ENCODE data around the gene CPEB3.

DNA sequence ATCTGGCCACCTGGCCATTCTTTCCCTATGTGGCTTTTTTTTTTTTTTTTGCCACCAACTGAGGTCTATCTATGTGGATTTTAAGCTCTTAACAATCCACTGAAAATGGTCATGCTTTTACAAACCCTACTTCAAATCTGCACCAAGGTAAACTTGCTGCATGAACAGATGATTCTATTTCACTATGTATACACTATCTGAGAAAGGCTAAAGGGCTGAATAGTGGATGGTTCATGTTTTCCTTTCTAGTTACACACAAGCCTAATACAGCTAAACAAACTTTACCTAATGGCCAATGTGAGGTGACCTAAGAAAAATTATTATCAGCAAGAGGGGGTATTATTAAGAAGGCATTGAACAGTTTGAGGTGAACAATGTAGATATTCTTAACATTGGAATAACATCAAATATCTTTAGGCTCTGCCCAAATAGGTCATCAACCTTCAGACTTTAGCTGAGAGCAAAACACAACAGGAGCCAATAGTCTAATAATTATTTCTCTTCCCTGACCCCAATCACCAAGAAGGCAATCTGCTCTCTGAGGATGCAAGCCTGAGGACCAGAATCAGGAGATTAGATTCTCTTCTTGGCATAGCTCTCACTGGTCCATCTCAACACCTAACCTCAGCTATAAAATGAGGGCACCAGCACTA lies 160.1 kb downstream of the CPEB3 start:
- TF ChIP-seq, protein P1, sequence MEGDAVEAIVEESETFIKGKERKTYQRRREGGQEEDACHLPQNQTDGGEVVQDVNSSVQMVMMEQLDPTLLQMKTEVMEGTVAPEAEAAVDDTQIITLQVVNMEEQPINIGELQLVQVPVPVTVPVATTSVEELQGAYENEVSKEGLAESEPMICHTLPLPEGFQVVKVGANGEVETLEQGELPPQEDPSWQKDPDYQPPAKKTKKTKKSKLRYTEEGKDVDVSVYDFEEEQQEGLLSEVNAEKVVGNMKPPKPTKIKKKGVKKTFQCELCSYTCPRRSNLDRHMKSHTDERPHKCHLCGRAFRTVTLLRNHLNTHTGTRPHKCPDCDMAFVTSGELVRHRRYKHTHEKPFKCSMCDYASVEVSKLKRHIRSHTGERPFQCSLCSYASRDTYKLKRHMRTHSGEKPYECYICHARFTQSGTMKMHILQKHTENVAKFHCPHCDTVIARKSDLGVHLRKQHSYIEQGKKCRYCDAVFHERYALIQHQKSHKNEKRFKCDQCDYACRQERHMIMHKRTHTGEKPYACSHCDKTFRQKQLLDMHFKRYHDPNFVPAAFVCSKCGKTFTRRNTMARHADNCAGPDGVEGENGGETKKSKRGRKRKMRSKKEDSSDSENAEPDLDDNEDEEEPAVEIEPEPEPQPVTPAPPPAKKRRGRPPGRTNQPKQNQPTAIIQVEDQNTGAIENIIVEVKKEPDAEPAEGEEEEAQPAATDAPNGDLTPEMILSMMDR (IDR thresholded peaks at IDR 0.05), result no peak
- TF ChIP-seq POLR2A (IDR thresholded peaks at IDR 0.05), result no peak
- no peak for TF ChIP-seq POLR2AphosphoS5 (IDR thresholded peaks at IDR 0.05)

All from stomach (tissue), 4 donors.